Muscle layer of duodenum (tissue), 2 donors: Measurements from ENCODE around the gene SLC45A2.
"Not testable (repeated sequence)": the region's sequence is repeated elsewhere in the genome, so short reads cannot be mapped to it uniquely, and the experiment has no call there.

ENCODE experiments used
- H3K27ac ChIP-seq: one replicate; pipeline ENCODE4 v1.7.0; 2013; ENCODE audit warnings: mild to moderate bottlenecking, low read length
- H3K27me3 ChIP-seq: one replicate; pipeline ENCODE4 v1.7.0; 2013; ENCODE audit warnings: low read depth, mild to moderate bottlenecking, control low read depth, low read length
- H3K36me3 ChIP-seq, 2 donors: one replicate each; pipeline ENCODE4 v1.7.0; 2013; ENCODE audit warnings: low read length in 2 of 2, control low read depth in 1 of 2, mild to moderate bottlenecking in 1 of 2; ENCODE audit not compliant: insufficient read depth in 2 of 2, control insufficient read depth in 1 of 2
- H3K4me1 ChIP-seq, 2 donors: one replicate each; pipeline ENCODE4 v1.7.0; 2013; ENCODE audit warnings: low read length in 2 of 2, mild to moderate bottlenecking in 2 of 2, control low read depth in 1 of 2, moderate library complexity in 1 of 2; ENCODE audit not compliant: insufficient read depth in 2 of 2, control insufficient read depth in 1 of 2
- H3K4me3 ChIP-seq, 2 donors: one replicate each; pipeline ENCODE4 v1.7.0; 2013; ENCODE audit warnings: low read length in 2 of 2, low read depth in 1 of 2, mild to moderate bottlenecking in 1 of 2
- H3K9me3 ChIP-seq, 2 donors: one replicate each; pipeline ENCODE4 v1.7.0; 2013; ENCODE audit warnings: low read length in 2 of 2, control low read depth in 1 of 2, mild to moderate bottlenecking in 1 of 2; ENCODE audit not compliant: control insufficient read depth in 1 of 2
- donor health status: healthy.

Gene SLC45A2

GRCh38 chr5:33936381-33937016, 48.0 kb downstream of the SLC45A2 start, which contains the start of gene RXFP3:
RXFP3 (plus strand) TSS chr5:33936386; CDS start chr5:33936741, 355 bp downstream.
- Histone ChIP-seq H3K27me3 (peaks cover 31% of the 10 kb centered on the region), H3K27ac (no peak within 1 kb of the TSS), H3K9me3 (no peaks in the 10 kb centered on the region), H3K4me3 (peak within 1 kb of the TSS; percentile 41 to 65), H3K36me3 (no peaks in the 10 kb centered on the region), H3K4me1 (peaks cover 0 to 18% of the 10 kb centered on the region in 2 donors)

- Histone ChIP-seq H3K9me3 (no peaks in the 10 kb centered on the region), H3K4me1 (peaks cover 0 to 18% of the 10 kb centered on the region in 2 donors), H3K4me3 (peak overlapping the region; percentile 41 to 65), H3K27ac (no peak overlapping the region), H3K36me3 (no peaks in the 10 kb centered on the region), H3K27me3 (peaks cover 31% of the 10 kb centered on the region)
Measured at GRCh38 chr5:33936004-33936380, 48.5 kb downstream of the SLC45A2 start.

- H3K27me3 ChIP-seq: peaks cover 23% of the 10 kb centered on the region
- peaks cover 0 to 18% of the 10 kb centered on the region in 2 donors for H3K4me1 ChIP-seq
- H3K9me3 ChIP-seq: no peaks in the 10 kb centered on the region
- H3K27ac ChIP-seq: no peak overlapping the region
- H3K4me3 ChIP-seq: no peak overlapping the region
- no peaks in the 10 kb centered on the region for H3K36me3 ChIP-seq
Measured at GRCh38 chr5:33934176-33934575, 50.3 kb downstream of the SLC45A2 start.

- Histone ChIP-seq H3K36me3 (no peaks in the 10 kb centered on the region), H3K27me3 (peaks cover 21% of the 10 kb centered on the region), H3K4me1 (peaks cover 0 to 18% of the 10 kb centered on the region in 2 donors), H3K27ac (no peak overlapping the region), H3K9me3 (no peaks in the 10 kb centered on the region), H3K4me3 (no peak overlapping the region)
Measured at GRCh38 chr5:33933723-33934169, 50.7 kb downstream of the SLC45A2 start.

GRCh38 chr5:33931136-33931535, 53.4 kb downstream of the SLC45A2 start:
- Histone ChIP-seq H3K4me3 (no peak overlapping the region), H3K4me1 (peaks cover 0 to 7% of the 10 kb centered on the region in 2 donors), H3K27ac (no peak overlapping the region), H3K36me3 (no peaks in the 10 kb centered on the region), H3K9me3 (no peaks in the 10 kb centered on the region), H3K27me3 (no peaks in the 10 kb centered on the region)

- Histone ChIP-seq H3K27ac (no peak overlapping the region), H3K36me3 (no peaks in the 10 kb centered on the region), H3K4me1 (no peaks in the 10 kb centered on the region), H3K27me3 (no peaks in the 10 kb centered on the region), H3K9me3 (no peaks in the 10 kb centered on the region), H3K4me3 (no peak overlapping the region)
Measured at GRCh38 chr5:33929925-33930690, 54.4 kb downstream of the SLC45A2 start.

- H3K36me3 ChIP-seq: no peaks in the 10 kb centered on the region
- no peak overlapping the region for H3K4me3 ChIP-seq
- H3K27ac ChIP-seq: no peak overlapping the region
- no peaks in the 10 kb centered on the region for H3K9me3 ChIP-seq
- H3K27me3 ChIP-seq: no peaks in the 10 kb centered on the region
- H3K4me1 ChIP-seq: no peaks in the 10 kb centered on the region
Measured at GRCh38 chr5:33928283-33928682, 56.2 kb downstream of the SLC45A2 start.

- no peaks in the 10 kb centered on the region for H3K36me3 ChIP-seq
Measured at GRCh38 chr5:33927685-33928084, 56.8 kb downstream of the SLC45A2 start.

GRCh38 chr5:33925278-33925677, 59.2 kb downstream of the SLC45A2 start:
- Histone ChIP-seq H3K9me3 (no peaks in the 10 kb centered on the region), H3K4me3 (no peak overlapping the region), H3K27ac (no peak overlapping the region), H3K4me1 (no peaks in the 10 kb centered on the region), H3K27me3 (no peaks in the 10 kb centered on the region), H3K36me3 (no peaks in the 10 kb centered on the region)

More at GRCh38 chr5:33927685-33928084, 56.8 kb downstream of the SLC45A2 start:
- no peaks in the 10 kb centered on the region for H3K27me3 ChIP-seq
- no peaks in the 10 kb centered on the region for H3K4me1 ChIP-seq
- H3K4me3 ChIP-seq: no peak overlapping the region
- no peaks in the 10 kb centered on the region for H3K9me3 ChIP-seq
- no peak overlapping the region for H3K27ac ChIP-seq

- no peaks in the 10 kb centered on the region for H3K36me3 ChIP-seq
- H3K27me3 ChIP-seq: no peaks in the 10 kb centered on the region
- H3K4me1 ChIP-seq: no peaks in the 10 kb centered on the region
- H3K9me3 ChIP-seq: peaks cover 0 to 8% of the 10 kb centered on the region in 2 donors
- H3K27ac ChIP-seq: no peak overlapping the region
- no peak overlapping the region for H3K4me3 ChIP-seq
Measured at GRCh38 chr5:33921002-33921401, 63.5 kb downstream of the SLC45A2 start.

- not testable (repeated sequence) for H3K27ac ChIP-seq, H3K9me3 ChIP-seq, H3K36me3 ChIP-seq, H3K27me3 ChIP-seq, H3K4me3 ChIP-seq, H3K4me1 ChIP-seq
Measured at GRCh38 chr5:33914844-33915243, 69.6 kb downstream of the SLC45A2 start.
